GM11168 (cell line): ENCODE results near the gene AMOT.

Experiments
- in situ Hi-C: fragments of 300-500 bp; cut with MboI; formaldehyde crosslinking; loops from one replicate; pipeline ENCODE4 v1.12.0; 2022; ENCODE audit warnings: low sequenced_read_pairs; ENCODE audit not compliant: unreplicated experiment

AMOT gene

DNA sequence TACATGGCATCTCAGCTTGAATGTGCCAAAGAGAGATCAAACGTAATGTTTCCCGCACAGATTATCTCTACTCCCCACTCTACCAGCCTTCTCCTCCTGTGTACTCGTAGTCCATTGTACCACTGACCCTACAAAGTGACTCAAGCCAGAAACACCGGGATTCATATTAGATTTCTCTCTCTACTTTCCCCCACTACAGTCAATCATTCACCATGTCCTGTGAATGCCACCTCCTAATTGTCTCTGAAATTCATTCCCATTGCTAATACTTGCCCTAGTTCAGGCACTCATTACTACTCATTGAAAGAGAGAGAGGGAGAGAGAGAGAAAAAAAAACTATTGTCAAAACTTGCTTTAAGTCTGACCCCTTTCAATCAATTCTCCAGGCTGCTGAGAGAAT lies 82.7 kb downstream of the AMOT start:
- in situ Hi-C loops: loop anchor here (25.0 kb wide), 1 partner anchor 179 kb away; no protein-coding TSS in a partner anchor

DNA sequence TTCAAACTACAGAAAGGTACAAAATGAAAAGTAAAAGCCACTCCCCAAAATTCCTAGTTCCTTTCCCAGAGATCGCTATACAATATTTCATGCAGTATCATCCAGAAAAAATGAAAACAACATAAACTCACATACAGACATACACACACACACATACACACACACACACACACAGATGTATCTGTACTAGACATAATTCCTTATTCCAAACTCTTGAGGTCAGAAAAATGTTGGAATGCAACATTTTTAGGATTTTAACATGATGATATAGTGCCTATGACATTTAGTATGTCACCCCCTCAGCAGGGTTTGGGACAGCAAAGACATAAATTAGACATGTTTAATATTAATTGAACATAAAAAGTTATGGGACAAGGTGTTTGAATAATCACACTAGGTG lies 87.5 kb downstream of the AMOT start:
- in situ Hi-C loops: loop anchor here (25.0 kb wide), 1 partner anchor 184 kb away; no protein-coding TSS in a partner anchor

DNA sequence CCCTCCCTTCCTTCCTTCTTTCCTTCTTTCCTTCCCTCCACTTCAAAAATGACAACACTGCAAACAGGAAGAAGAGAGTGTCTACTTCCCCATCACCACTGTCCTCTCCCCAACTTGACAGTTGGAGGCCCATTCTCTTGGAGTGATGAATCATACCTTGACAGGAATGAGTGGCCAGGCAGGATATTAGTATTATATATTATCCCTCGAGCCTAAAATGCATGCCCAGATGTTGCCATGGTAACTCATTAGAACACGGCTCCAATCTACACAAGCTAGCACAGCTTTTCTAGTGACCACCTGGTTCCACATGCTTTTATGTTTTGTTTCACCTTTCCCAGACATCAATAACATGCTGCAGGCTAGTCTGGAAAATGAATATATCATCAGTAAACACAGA lies 89.6 kb downstream of the AMOT start:
- in situ Hi-C loops: loop anchor here (25.0 kb wide), 1 partner anchor 186 kb away; no protein-coding TSS in a partner anchor

DNA sequence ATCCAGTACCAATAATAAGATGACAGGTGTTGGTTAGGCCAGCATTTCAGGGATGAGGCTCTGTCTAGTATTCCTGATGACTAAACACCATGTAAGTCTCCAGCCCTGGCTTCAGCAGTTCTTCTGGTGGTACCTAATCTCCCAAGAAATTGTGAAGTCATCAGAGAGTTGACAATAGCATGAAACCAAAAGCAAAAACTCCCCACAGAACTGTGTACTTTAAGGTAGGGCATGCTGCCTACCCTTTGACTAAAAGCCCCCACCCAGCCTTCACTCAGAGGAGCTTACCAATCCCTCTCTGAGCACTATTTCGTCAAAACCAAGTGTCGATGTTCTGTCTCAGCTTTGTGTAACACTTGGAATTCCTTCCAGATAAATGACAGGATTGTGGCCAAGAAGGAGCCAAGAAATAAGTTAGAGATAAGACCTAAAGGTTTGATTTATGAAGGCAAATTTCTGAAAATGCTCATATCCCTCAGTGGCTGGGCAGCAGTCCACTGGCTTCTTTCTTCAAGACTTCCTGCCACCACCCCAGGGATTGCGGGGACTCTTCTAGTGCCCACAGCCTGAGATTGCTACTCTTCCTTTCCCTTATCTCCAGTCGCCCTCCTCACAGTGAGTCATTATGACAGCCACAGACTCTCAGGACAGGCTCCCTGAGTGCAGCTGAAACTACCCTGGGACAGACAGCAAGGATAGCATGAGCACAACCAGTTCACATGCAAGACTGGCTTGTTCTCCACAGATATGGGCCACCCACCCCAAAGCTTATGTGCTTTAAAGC lies 93.6 kb downstream of the AMOT start:
- in situ Hi-C loops: no loop called here

DNA sequence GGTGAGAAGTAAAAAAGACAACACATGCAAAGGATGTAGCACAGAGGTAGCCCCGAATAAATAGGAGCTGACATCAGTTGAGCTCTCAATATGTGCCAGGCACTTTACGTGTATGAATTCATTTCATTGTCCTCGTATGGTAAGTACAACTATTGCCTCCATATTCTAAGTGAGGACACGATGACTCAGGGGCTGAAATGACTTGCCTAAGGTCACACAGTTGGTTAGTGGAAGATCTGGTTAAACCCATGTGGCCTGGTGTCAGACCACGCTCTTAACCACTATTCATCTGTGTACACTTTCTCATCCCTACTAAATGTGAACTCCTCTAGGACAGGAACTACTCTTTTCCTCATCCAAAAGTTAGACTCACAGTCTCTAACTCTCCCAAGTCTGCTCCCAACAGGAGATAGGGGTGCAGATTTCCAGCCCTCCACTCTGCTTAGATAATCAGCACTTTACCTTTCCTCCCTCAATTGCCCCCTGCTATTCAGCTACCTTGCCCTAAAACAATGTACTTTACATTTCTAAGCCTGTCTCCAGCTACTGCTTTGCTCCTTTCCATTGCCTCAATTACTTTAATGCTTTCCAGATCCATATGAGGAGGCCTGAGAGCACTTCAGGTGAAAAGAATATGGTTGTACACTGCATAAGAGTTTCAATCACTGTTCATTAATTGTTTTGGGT lies 102.1 kb downstream of the AMOT start:
- in situ Hi-C loops: no loop called here

DNA sequence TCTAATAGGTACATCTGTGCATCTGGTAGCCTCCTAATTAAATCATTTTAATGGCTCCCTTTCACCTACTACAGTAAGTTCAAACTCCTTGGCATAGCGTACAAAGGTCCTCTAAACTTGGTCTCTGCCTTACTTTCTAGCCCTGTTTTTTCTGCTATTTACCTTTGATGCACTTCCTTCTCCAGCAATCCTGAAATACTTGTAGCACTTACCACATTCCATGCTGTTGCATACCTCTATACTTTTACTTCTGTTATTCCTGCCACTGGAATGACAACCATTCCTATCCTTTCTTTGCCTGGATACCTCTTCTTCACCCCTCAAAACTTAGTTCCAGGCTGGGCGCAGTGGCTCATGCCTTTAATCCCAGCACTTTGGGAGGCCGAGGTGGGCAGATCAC lies 104.3 kb downstream of the AMOT start:
- in situ Hi-C loops: no loop called here

DNA sequence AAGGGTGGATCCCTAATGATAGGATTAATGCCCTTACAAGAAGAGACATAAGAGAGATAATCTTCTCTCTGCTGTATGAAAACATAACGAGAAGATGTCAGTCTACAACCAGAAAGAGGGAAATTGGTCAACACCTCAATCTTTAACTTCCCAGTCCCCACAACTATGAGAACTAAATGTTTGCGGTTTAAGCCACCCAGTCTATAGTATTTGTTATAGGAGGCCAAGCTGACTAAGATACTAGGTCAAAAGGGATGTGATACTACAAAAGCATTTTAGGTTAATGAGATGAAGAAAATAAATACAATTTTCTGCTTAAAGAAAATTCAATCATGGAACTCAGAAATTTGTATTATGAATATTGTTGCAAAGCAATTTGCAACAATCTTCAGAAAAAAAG lies 105.5 kb downstream of the AMOT start:
- in situ Hi-C loops: no loop called here

DNA sequence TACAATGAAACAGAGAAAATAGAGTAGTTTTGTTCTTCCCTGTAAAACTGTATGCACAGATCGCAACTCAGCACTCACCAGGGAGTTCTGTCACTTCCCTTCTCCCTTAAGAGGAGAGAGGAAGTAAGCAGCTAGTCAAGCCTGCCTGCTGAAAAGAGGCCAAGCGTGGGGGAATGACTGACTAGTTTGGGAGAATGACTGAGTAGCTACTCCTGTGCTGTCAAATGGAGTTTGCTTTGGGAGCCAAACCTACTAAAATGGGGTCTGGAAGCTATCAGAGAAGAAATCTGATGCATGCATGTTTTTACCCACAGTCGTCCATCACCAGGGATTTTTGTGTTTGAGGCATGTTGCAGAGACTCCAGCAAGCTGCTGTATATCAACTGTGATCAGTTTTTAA lies 106.3 kb downstream of the AMOT start:
- in situ Hi-C loops: no loop called here

DNA sequence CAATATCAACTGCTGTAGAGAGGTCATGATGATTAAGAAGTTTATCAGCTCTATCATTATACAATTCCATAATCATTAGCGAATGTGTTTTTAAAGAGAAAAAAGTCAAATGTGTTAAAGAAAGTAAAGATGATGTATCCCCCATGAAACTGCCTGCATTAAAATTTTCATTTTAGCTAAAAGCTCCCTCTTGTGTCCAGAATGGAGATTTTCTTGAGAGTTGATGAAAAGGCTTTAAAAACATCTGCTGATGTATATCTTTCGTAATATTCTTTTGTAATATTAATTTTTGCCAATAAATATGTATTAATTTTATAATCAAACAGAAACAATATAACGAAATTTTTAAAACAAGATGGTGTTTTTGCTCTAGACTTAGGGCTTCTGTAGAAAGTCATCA lies 108.8 kb downstream of the AMOT start:
- in situ Hi-C loops: no loop called here
